GM19455 (cell line): Measurements from ENCODE around the gene OTOS.

Experiments used
- ATAC-seq: cut with Tn5 transposase; IDR thresholded peaks from one replicate; pipeline ENCODE4 v1.9.1; 2021; ENCODE audit not compliant: unreplicated experiment

Gene OTOS

DNA sequence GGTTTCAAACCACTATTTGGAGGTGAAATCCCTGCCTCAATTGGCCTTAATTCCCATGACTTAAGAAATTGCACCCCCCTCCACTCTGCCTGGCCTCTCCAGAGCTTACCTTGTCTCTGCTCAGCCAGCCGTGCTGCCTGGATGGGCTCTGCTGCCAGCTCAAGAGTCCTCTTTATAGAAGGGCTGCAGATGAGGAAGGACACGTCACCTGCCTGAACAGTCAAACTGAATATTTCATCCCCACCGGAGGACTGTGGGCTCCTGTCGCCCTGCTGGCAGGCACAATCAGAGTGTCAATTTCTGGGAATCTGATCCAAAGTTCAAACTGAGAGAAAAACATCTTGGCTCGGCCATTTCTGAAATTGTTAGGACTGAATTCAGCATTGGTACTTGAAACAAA lies at the start of gene OTOS:
OTOS (minus strand) TSS at position 148 of the 400 bp plus-strand sequence. CDS start 332 bp downstream, outside the sequence.
- no peak for ATAC-seq

DNA sequence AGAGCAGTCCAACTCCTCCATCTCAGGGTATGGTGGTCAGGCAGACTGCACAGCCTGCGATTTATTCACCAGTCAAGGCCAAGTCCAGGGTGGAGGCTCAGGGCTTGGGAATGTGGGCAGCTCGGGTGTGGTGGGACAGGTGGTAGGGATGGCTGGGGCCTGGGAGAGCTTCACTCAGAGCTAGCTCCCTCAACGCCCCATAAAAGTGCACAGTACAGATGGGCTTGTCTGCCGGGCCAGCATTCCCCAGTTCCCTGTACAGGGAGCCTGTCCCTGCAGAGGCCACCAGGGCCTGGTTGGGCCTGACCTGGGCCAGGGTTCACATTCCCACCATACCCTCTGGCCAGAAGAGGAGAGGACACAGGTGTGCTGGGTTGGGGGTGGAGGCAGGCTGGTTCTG lies 49.2 kb upstream of the OTOS start:
- ATAC-seq, result no peak

DNA sequence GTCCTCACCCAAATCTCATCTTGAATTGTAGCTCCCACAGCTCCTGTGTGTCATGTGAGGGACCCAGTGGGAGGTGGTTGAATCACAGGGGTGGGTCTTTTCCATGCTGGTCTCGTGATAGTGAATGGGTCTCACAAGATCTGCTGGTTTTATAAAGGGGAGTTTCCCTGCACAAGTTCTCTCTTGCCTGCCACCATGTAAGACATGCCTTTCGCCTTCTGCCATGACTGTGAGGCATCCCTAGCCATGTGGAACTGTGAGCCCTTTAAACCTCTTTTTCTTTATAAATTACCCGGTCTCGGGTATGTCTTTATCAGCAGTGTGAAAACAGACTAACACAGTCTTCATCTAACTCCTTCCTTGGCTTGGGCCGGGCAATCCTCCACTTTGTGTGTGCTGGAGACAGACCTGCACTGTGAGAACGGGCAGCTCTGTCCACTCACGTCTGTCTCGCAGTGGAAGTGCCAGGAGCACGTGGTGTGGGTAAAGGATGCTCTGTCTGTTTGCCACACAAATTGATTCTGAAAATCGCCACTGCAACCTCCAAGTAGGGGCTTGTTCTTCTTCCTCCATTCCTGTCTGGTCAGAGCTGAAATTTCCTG lies 47.6 kb upstream of the OTOS start:
- ATAC-seq, result no peak

DNA sequence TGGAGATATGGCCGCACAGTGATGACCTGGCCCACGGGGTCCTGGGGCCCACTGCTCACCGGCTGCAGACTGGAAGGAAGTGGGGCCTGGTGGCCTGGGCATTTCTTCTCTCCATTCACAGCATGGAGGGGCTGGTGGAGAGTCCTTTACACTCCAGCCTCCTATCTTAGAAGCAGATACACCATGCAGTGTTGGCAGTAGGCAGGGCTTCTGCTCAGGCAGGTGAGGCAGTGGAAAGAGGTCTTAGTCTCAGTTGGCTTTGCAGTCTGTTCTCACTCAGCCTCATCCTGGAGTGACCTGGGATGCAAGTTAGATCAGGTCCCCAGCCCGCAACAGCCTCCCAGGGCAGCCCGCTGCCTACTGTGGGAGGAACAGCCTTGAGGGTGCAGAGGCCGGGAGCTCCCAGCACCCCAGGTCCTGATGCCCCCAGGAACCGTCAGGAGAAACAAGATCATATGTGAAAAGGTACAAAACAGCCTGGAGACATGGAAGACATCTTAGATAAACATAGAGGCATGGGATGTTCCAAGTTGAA lies 45.8 kb upstream of the OTOS start:
- no peak for ATAC-seq

DNA sequence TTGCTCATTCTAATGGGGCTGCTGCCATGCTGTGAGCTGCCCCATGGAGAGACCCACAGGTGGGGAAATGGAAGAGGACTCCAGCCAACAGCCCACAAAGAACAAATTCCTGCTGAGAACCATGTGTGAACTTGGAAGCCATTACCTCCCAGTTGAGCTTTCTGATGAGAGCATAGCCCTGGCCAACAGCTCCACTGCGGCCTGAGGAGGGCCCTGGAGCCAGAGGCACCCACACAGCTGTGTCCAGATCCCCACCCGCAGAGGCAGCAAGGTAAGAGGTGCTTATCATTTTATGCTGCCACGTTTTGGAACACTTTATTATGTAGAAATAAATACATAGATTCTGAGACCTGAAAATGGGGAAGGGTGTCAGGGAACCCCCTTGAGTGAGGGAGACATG lies 44.2 kb upstream of the OTOS start:
- no peak for ATAC-seq

DNA sequence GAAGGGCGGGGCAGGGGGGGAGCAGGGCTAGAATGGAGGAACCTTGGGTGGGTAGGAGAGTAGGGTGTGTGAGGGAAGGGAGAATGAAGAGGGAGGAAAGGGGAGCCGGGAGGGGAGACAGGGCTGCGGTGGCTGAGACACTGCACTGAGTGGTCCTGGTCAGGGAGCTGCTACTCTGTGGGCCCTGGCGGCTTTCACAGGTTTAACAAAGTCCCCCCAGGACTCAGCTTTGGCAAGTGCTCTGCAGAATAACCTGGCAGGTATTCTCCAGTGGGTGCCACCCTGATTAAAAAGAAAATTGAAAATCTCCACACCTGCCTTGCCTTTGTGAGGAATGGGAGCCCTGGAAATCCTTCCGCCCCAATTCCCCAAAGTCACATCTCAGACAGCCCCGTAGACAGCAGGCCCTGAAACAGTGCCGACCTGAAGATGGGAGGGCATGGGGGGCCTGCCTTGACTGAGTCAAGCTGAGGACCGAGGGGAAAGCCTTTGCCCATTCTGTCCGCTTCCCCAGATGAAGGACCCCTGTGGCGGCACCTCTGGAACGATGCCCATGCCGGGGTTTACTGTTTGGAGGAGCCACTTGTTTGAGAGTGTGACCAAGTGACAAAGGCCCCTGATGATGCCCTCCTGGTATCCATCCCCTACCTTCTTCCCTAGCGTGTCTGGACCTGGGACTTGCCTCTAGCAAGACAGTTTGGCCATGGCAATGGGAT lies 43.6 kb upstream of the OTOS start:
- no peak for ATAC-seq

DNA sequence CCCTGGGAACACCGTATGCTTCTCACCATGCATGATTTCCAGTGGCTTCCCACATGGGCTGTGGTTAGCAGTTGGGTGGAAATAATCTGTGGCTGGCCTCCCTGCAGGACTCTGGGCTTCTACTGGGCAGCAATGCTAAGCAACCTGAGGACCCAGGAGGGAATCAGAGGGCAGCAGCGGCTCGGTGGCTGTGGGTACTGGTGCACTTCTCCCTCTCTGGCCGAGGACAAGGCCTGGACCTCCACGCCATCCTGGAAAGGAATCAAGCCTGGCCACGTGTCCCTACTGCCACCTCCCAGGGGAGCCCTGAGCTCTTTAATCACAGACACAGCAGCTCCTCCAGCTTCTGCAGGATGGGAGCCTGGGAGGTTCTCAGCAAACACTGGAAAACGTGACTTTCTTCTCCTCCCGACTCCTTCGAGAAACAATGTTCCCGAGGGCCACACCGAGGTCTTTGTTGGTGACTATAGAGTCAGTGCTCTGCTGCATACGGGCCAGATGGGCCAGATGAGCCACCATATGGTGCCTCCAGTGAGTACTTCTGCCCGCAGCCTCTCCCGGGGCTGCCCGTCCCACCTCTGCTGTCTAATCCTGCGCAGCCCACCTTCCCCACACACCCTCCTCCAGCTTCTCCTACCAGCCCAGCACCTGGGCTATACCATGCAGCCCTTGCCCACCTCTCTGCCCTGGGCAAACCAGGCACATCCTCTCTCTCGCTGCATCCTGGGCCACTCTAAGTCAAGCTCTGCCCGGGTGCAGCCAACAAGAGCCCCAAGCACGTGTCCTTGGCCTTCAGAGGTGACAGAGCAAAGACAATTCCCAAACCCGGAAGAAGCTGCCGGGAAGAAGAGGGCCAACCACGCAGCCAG lies 42.8 kb upstream of the OTOS start:
- ATAC-seq, result no peak

DNA sequence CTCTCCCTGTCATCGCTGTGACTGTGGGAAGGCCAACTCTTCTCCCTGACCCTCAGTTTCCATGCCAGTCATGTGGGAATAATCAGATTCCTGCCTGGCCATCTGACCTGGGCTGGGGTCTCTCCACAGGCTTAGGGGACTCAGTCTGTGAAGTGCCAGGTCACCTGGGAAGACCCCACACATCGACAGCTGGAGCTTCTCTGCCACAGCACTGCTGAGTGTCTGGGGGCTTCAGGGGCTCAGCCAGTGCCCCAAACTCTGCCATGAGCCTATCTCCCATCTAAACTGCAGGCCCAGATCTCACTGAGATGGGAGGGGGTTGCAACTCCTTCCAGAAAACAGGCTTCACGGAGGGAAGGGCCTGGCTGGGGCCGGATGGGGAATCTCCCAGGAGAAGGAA lies 42.0 kb upstream of the OTOS start:
- ATAC-seq, result no peak

DNA sequence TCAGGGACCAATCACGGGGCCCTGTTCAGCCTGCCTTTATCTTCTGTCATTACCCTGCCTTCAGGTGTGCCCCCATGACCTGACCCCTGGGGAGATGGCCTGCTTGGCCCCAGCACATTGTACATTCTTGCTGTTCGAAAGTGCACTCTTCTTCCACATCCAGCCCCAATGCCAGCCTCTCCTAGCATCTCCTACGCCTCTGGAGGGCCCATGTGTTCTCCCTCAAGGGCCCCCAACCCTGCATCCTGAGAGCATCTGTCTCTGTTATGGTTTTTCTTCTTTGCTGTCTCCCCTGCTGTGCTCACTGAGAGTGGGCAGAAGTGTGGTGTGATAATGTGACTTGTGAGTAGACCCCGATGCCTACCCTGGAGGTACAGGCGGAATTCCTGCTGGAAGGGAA lies 41.5 kb upstream of the OTOS start:
- no peak for ATAC-seq

DNA sequence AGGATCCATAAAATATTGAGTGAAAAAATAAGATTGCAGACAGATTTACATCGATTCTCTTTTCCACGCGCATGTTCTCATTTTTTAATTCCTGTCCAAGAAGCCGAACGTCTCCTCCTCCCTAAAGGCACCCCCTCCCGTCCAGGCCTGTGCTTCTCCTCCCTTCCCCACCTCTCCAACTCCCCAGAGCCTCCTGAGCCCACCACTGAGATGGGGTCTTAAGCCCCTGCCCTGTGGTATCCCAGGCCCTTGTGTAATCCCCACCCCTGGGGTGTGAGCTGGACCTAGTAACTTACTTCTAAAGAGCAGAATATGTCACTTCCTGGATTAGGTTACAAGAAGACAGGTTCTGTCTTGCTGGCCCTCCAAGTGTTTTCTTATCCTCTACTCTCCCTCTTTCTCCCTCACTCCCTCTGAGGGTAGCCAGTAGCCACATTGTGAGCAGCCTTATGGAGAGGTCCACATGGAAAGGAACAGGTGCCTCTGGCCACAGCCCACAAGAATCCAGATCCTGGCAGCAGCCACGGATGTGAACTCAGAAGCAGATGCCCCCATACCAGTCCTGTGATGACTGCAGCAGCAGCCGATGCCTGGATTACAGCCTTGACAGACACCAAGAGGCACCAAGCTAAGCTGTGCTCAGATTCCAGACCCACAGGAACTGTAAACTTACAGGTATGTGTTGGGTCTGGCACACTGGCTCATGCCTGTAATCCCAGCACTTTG lies 39.6 kb upstream of the OTOS start:
- ATAC-seq, result no peak

DNA sequence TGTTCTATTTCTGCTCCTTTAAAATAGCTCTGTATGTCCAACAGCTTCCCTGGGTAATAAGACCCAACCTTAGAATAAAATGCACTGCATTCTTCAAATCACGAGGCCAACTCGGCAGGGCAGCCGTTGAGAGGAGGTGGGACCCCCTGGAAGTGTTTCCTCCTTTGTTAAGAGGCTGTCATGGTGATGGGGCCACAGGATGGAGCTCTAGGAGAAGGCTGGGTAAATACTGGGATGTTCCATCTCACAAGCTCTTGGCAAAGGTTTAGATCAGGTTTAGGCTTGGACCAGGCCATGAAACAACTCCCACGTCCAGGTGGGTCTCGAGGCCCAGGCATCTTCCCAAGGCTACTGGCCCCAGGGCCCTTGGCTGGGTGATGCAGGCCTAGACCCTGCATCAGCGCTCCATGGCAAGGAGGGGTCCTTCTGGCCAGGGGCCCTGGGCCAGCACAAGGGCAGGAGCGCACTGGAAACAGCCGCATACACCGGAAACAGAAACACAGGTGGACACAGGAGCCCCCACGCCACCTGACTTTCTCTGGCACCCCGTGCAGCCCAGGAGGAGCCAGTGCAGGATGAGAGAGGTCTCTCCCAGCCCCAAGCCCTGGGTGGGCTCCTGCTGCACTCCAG lies 38.8 kb upstream of the OTOS start:
- ATAC-seq, result no peak

DNA sequence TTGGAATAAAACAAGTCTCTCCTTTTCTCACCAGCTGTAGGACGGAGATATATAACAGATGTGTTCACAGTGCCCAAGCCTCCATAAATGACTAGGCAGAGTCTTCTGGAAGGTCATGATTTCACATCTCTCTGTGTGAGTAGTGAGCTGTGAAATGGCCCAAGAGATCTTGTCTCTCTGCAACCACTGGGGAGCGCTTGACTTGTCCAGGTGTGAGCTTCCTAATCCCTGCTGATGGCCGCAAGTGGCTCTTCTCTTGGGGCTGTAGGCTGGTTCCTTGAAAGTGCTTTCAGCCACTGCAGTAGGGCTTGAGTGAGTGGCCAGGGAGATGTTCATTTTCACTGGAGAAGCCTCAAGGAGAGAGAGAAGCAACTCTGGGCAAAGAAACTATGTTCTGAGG lies 38.1 kb upstream of the OTOS start:
- no peak for ATAC-seq

DNA sequence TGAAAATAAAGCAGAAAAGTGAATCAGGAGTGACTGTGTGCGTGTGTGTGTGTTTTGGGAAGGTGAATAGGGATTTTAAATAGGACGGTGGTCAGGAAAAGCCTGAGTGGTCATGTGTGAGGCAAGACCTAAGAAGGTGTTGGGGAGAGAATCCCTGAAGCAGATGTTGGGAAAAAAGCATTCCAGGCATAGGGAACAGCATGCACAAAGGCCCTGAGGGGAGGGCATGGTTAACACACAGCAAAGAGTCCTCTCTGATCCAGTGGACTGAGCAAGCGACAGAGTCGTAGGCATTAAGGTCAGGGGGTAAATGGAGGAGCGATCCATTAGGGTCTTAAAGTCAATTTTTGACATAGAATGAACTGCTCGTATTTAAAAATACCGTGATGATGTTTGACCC lies 34.0 kb upstream of the OTOS start:
- no peak for ATAC-seq

DNA sequence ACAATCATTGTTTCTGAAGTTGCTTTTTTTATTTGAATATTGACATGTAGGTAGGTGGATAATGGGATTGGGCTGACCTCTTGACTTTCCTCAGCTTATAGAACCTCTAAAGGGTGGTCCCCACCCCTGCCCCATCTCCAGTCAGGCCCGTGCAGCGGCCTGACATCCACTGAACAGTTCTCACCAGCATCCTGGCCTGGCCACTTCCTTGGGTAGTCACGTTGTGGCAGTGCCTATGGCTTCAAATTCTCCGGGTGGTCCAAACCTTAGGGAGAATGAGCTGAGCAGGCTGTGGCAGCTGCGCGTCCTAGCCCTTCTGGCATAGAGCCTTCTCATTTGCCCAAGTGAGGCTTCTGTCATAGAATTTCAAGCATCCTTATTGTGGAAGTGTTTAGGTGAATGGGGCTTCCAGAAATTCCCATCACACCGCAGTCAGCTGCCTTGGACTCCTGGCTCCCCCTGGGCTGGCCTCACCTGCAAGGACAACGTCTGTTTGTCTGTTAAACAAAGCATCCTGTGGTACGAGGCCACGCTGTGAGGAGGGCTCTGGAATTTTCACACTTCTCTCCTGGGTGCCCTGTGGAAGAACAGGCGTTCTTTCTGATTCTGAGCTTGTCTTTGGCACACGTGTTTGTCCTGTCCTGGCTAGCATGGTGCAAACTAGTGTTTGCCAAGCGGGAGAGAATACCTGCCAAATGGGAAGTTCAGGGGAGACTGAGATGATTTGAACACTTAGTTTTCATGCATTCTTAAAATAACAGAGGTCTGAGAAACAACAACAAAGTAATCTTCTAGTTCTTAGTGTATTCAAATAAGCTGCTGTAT lies 31.8 kb upstream of the OTOS start:
- ATAC-seq, result no peak

DNA sequence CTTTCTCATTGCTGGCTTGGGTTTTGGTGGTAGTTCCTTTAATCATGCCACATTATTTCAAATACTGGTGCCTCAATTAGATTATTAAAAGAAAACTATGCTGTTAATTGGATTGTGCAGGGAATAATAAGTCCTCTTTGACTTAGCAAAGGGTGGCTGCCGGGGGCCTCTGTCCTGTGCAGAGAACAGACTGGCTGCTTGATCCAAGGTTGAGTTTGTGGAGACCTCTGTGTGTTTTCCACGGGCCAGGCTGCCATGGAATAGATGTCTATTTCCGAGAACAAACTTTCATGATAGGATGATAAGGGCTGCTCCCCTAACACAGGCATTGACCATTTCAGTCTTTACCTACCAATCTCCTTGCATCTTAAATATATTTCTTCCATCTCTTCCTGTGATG lies 30.4 kb upstream of the OTOS start:
- no peak for ATAC-seq

DNA sequence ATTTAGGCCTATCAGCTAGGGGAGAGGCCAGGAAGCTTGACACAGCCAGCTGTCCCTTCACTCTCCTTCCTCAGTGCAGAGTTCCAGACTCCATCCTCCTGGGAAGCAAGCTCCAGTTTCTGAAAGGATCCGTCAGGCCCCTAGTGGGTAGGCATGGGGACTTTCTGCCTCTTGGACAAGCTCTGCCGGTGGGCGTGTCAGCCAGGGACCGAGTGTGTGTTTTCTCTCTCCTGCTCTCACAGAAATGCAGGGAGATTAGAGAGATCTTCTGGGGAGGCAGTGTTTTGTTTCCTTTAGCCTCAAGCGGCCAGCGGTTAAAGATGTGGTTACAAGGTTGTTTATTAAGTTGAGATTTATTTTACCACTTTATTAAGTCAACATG lies 29.9 kb upstream of the OTOS start:
- no peak for ATAC-seq

DNA sequence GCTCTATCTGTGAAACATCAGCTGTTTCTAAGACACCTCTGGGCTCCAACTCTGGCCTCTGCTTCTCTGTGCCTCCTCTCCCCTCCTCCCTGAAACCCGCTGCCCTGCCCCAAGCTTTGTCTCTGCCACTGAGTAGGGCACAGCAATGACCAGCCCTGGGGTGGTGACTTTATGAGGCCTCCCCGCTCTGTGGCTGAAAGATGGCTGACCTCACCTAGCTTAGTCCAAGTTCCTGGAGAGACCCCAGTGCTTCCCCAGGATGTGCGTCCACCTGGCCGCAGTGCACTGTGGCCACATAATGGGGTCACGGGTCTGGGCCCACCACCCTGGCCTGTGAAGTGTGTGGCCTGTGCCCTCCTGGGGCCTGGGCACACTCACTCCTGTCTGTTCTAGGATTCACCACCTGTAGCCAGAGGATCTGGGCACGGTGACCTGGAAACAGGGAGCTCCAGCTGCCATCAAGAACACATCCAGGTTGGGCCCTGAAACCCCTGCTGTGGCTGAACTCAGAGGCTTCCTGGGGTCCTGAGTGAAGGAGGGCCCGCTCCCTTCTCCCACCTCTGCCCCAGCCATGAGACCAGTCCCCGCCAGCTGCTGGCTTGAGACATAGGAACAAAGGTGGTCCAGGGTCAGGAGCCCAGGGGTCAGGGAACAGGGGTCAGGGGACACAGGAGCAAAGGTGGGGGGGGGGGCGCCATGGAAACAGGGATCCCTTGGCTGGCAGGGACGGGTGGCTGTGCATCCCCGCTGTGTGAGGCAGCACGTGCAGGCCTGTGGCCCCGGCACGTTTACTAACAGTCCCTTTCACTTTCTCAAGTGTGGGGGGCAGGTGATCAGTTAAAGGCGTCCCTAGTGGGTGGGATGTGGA lies 29.3 kb upstream of the OTOS start:
- ATAC-seq, result no peak

DNA sequence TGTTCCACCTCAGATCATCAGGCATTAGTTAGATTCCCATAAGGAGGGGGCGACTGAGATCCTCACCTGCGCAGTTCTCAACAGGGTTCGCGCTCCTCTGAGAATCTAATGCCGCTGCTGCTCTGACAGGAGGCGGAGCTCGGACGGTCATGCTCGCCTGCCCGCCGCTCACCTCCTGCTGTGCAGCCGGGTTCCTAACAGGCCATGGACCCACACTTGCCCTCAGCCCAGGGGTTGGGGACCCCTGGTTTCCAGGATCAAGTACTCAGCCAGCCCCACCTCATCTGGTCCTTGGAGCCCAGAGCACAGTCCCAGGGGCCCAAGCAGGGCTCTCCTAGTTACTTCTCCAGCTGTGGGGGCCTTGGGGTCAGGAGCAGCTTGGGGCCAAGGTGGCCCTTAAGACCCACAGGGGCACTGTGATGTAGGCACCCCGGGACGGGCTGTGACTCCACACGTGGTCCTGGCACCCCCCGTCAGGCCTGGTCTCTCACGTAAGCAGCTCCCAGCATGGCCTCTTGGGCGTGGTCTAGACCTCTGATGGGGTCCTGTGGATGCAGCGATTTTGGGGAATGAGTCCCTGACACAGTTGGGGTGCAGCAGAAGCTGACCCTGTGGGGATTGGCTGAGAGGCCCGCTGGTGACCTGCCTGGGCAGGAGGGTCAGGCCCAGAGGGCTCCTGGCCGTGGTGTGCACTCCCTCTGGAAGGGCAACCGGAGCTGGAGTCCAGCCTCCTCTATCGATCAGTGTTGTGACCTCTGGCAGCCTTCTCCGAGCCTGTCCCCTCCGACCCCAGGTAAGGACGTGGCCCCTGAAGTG lies 28.3 kb upstream of the OTOS start:
- no peak for ATAC-seq
